Endothelial cell of umbilical vein (primary cell): ENCODE results near the gene TIFAB. TPM values are rescaled to one million over a fixed set of nuclear protein-coding genes. Genes with fewer than 3 reads are reported as not detected.

Source experiments
- BruUV-seq: library from RNA; stranded (reverse); fragments of 400-500 nt; replicated peaks from 2 replicates; lab custom pipeline; 2021; lab: Mats Ljungman, UMichigan
- CTCF ChIA-PET: fragments of 300-600, 350-600 bp; sonication (Branson Sonifier 250); formaldehyde crosslinking; loops from one replicate; lab custom pipeline; 2021; ENCODE audit warnings: antibody characterized with exemption, inconsistent platforms; lab: Charles Lee
- POLR2A ChIA-PET: fragments of 300-600, 350-600 bp; sonication (Branson Sonifier 250); formaldehyde crosslinking; loops from one replicate; lab custom pipeline; 2021; ENCODE audit warnings: antibody characterized with exemption, inconsistent platforms; lab: Charles Lee
- DNase-seq: peaks from one replicate; pipeline ENCODE4 v3.0.0-alpha.2; 2011; ENCODE audit warnings: low read depth, low spot score
- FAIRE-seq: peaks from 2 replicates; lab custom pipeline; 2011; peaks lifted over from hg19 to GRCh38; lab: Jason Lieb, UNC
- H2AFZ ChIP-seq: 2 replicates; pipeline ENCODE4 v1.6.0; 2012; ENCODE audit warnings: low read depth, low read length, control low read depth, inconsistent platforms
- H3K27ac ChIP-seq: 2 replicates; pipeline ENCODE4 v1.5.1; 2011; ENCODE audit warnings: low read depth, mild to moderate bottlenecking, control low read depth, low read length, moderate library complexity; ENCODE audit not compliant: insufficient read depth
- H3K27me3 ChIP-seq, 2 experiments: 2 replicates each; pipeline versions ENCODE4 v1.6.0 to v1.6.1; 2011; ENCODE audit warnings: low read length in 2 of 2, mixed read lengths in 1 of 2; ENCODE audit not compliant: control insufficient read depth in 2 of 2, insufficient read depth in 2 of 2
- H3K36me3 ChIP-seq, 2 experiments: 2 replicates in 1 of 2; 3 replicates in 1 of 2; pipeline ENCODE4 v1.5.1; 2011; ENCODE audit warnings: low read length in 2 of 2, mild to moderate bottlenecking in 1 of 2, moderate library complexity in 1 of 2; ENCODE audit not compliant: control insufficient read depth in 2 of 2, insufficient read depth in 2 of 2; ENCODE audit errors: extremely low read depth in 1 of 2
- H3K4me1 ChIP-seq: 3 replicates; pipeline ENCODE4 v1.5.1; 2011; ENCODE audit warnings: mild to moderate bottlenecking, low read length; ENCODE audit not compliant: control insufficient read depth, insufficient read depth; ENCODE audit errors: extremely low read depth
- H3K4me2 ChIP-seq: 2 replicates; pipeline ENCODE4 v1.6.1; 2011; ENCODE audit warnings: low read length, control low read depth, mixed read lengths; ENCODE audit not compliant: insufficient read depth
- H3K4me3 ChIP-seq, 3 experiments: fragments of 200-600 bp in 1 of 3; sonication (generic), shearing (Covaris generic) in 1 of 3; replicated peaks in 1 of 3; 2 replicates each; pipeline ENCODE4 v1.5.1; 2011 to 2016; ENCODE audit warnings: control low read depth in 3 of 3, low read length in 3 of 3, mild to moderate bottlenecking in 2 of 3, inconsistent platforms in 1 of 3, low read depth in 1 of 3, moderate library complexity in 1 of 3; ENCODE audit not compliant: insufficient read depth in 1 of 3
- H3K79me2 ChIP-seq: 2 replicates; pipeline ENCODE4 v1.6.0; 2012; ENCODE audit warnings: low read length, inconsistent platforms; ENCODE audit not compliant: control insufficient read depth, insufficient read depth
- H3K9ac ChIP-seq: replicated peaks from 2 replicates; pipeline ENCODE3; 2011; ENCODE audit warnings: low read length, control low read depth; ENCODE audit not compliant: insufficient read depth; ENCODE audit errors: extremely low read depth
- H3K9me1 ChIP-seq: replicated peaks from 3 replicates; pipeline ENCODE4 v1.6.0; 2011; ENCODE audit warnings: mild to moderate bottlenecking, low read length; ENCODE audit not compliant: control insufficient read depth, insufficient read depth; ENCODE audit errors: extremely low read depth
- H3K9me3 ChIP-seq: replicated peaks from 2 replicates; pipeline ENCODE4 v1.5.1; 2012; ENCODE audit warnings: low read length, inconsistent platforms; ENCODE audit not compliant: control insufficient read depth, insufficient read depth
- H4K20me1 ChIP-seq: replicated peaks from 2 replicates; pipeline ENCODE3; 2011; ENCODE audit warnings: mild to moderate bottlenecking, low read length; ENCODE audit not compliant: control insufficient read depth, insufficient read depth; ENCODE audit errors: extremely low read depth
- EZH2 ChIP-seq: IDR thresholded peaks from 2 replicates; pipeline ENCODE4 v1.6.1; 2012; ENCODE audit warnings: borderline replicate concordance, low read depth, mild to moderate bottlenecking, moderate library complexity, low read length, inconsistent platforms; ENCODE audit not compliant: severe bottlenecking
- FOS ChIP-seq: IDR thresholded peaks from 2 replicates; pipeline ENCODE4 v1.6.1; 2011; ENCODE audit warnings: mild to moderate bottlenecking, low read length, moderate library complexity, borderline replicate concordance; ENCODE audit not compliant: insufficient read depth
- GATA2 ChIP-seq: IDR thresholded peaks from 2 replicates; pipeline ENCODE4 v1.7.0; 2011; ENCODE audit warnings: low read depth, mild to moderate bottlenecking, moderate library complexity, mixed read lengths, low read length; ENCODE audit not compliant: insufficient read length, insufficient read depth
- JUN ChIP-seq: IDR thresholded peaks from 2 replicates; pipeline ENCODE4 v1.6.1; 2011; ENCODE audit warnings: borderline replicate concordance, low read depth; ENCODE audit not compliant: insufficient read length, insufficient read depth
- MYC ChIP-seq: IDR thresholded peaks from one replicate; pipeline ENCODE4 v1.6.1; 2011; ENCODE audit warnings: mild to moderate bottlenecking, low read depth, low read length
- POLR2A ChIP-seq: IDR thresholded peaks from 2 replicates; pipeline ENCODE4 v1.6.1; 2012; ENCODE audit warnings: low read depth, mild to moderate bottlenecking, control low read depth, low read length
- POLR2AphosphoS5 ChIP-seq: IDR thresholded peaks from 2 replicates; pipeline ENCODE4 v1.6.1; 2012; ENCODE audit warnings: low read depth, mild to moderate bottlenecking, control low read depth, low read length, moderate library complexity; ENCODE audit not compliant: insufficient read depth
- dilution Hi-C: fragments of 300-500 bp; cut with MboI; formaldehyde crosslinking; loops from one replicate; pipeline ENCODE4 v1.15.0; 2019; ENCODE audit warnings: low sequenced_read_pairs; ENCODE audit not compliant: extremely low pct_ligation_motif_present
- intact Hi-C: fragments of 100-400 bp; cut with micrococcal nuclease; formaldehyde crosslinking; loops from one replicate; pipeline ENCODE4 v1.10.0; 2022
- polyA plus RNA-seq, 4 experiments: library from polyadenylated mRNA; depleted of rRNA in 3 of 4; stranded (reverse) in 3 of 4; unstranded in 1 of 4; fragments of >200 nt; gene quantifications; 2 replicates each; pipeline versions ENCODE4 v1.2.1 to v1.2.3, GENCODE V29; 2011 to 2012; ENCODE audit warnings: missing spikeins in 1 of 4
- total RNA-seq: library from RNA; stranded (reverse); gene quantifications from 2 replicates; pipeline ENCODE4 v1.2.3, GENCODE V29; 2021
- TF ChIP-seq, protein P1 (sequence below), 2 donors: IDR thresholded peaks; 1 replicate in 1 of 2; 2 replicates in 1 of 2; pipeline ENCODE4 v1.5.1; 2011; ENCODE audit warnings: low read length in 2 of 2, mild to moderate bottlenecking in 2 of 2, moderate library complexity in 2 of 2, control low read depth in 1 of 2, inconsistent platforms in 1 of 2, low read depth in 1 of 2; ENCODE audit not compliant: insufficient read depth in 1 of 2; ENCODE audit errors: extremely low read depth in 1 of 2
- TF ChIP-seq, protein P2 (sequence below): IDR thresholded peaks from 2 replicates; pipeline ENCODE4 v1.6.1; 2011; ENCODE audit not compliant: insufficient read depth, insufficient read length

TIFAB gene
- total and polyA plus RNA-seq, 2 donors (not counting 3 experiments of a cell fraction or from before 2014, with no cell fraction given) = not detected

DNA sequence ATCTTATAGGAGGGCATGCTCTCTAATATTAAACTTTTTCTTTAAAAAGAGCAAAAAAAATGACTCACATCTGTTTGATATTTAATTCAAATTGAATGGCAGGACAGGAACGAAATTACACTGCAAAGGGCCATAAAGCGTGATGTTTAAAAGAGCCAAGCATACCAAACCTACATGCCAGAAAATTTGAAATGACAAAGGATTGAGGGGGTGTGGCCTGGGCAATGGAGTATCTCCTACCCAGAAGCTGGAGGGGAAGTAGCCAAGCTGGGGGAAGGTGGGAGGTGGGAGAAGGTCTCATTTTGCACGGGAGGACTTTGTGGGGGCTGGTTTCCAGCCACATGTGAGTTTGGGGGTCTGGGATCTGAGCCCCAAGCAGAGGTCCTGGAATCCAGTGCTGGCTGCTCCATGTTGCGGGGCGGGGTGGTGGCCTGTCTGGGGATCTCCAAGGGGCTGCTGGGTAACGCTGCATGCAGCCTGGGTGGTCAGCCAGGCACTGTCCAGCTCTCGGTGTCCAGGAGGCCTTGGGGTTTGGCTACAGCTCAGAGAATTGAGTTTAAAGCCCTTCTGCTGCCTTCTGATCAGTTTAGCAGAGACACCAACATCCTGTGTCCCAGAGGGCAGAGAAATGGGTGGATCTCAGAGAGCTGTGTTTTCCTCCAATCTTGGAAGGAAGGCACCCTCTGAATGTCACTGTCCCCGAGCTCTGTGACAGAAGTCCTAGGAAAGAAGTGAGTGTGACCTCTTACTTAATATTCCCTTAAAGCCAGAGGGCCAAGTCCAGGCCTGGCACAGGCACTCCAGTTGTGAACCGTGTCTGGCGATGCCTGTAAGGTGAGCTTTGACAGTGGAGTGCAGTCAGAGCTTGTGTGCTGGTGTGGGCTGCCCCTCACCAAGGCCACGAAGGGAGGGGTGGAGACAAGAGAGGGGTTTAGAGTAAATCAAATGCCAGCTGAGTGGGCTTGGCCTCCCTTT, 12.6 kb downstream of the TIFAB start:
- no TSS peak for BruUV-seq
- no peak overlapping the region for H3K9ac ChIP-seq
- H3K9me3 ChIP-seq = no peaks in the 10 kb centered on the region
- no peak for TF ChIP-seq MYC
- TF ChIP-seq, protein P1, sequence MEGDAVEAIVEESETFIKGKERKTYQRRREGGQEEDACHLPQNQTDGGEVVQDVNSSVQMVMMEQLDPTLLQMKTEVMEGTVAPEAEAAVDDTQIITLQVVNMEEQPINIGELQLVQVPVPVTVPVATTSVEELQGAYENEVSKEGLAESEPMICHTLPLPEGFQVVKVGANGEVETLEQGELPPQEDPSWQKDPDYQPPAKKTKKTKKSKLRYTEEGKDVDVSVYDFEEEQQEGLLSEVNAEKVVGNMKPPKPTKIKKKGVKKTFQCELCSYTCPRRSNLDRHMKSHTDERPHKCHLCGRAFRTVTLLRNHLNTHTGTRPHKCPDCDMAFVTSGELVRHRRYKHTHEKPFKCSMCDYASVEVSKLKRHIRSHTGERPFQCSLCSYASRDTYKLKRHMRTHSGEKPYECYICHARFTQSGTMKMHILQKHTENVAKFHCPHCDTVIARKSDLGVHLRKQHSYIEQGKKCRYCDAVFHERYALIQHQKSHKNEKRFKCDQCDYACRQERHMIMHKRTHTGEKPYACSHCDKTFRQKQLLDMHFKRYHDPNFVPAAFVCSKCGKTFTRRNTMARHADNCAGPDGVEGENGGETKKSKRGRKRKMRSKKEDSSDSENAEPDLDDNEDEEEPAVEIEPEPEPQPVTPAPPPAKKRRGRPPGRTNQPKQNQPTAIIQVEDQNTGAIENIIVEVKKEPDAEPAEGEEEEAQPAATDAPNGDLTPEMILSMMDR (IDR thresholded peaks at IDR 0.05; ENCODE audit: extremely low read depth in 1 of 2, insufficient read depth in 1 of 2, low read depth in 1 of 2, low read length in 2 of 2) = no peak
- no peak for TF ChIP-seq POLR2A
- TF ChIP-seq JUN = no peak
- no peak for TF ChIP-seq EZH2
- TF ChIP-seq, protein P2, sequence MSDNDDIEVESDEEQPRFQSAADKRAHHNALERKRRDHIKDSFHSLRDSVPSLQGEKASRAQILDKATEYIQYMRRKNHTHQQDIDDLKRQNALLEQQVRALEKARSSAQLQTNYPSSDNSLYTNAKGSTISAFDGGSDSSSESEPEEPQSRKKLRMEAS = no peak
- no peak for TF ChIP-seq FOS
- no peak for TF ChIP-seq POLR2AphosphoS5
- TF ChIP-seq GATA2 = no peak
- ChIA-PET CTCF (interaction anchor here (0.7 to 6.6 kb wide), 8 partner anchors 14 to 126 kb away, joined by 3 to 44 read pairs (median 3); no protein-coding TSS in a partner anchor), POLR2A (no interaction called here)
- FAIRE-seq (no peak), DNase-seq (no peak)
- H2AFZ ChIP-seq = no peak overlapping the region
- H3K9me1 ChIP-seq = no peaks in the 10 kb centered on the region
- no peak overlapping the region for H3K4me3 ChIP-seq
- no peak overlapping the region for H3K27ac ChIP-seq
- H4K20me1 ChIP-seq = no peaks in the 10 kb centered on the region
- no peaks in the 10 kb centered on the region for H3K36me3 ChIP-seq
- intact Hi-C loops = no loop called here
- no peaks in the 10 kb centered on the region for H3K79me2 ChIP-seq
- H3K27me3 ChIP-seq = peaks cover 1 to 18% of the 10 kb centered on the region in 2 experiments
- no peaks in the 10 kb centered on the region for H3K4me1 ChIP-seq
- dilution Hi-C loops = no loop called here
- no peak overlapping the region for H3K4me2 ChIP-seq
